ENCODE results near the gene CDK13. TPM values are rescaled to one million over a fixed set of nuclear protein-coding genes. Genes with fewer than 3 reads are reported as not detected.
"Not testable (repeated sequence)": the region's sequence is repeated elsewhere in the genome, so short reads cannot be mapped to it uniquely, and the experiment has no call there.

CDK13 gene
- total and polyA plus RNA-seq, 11 donors, result 12.4 to 32.2 (median 24.1) TPM

DNA sequence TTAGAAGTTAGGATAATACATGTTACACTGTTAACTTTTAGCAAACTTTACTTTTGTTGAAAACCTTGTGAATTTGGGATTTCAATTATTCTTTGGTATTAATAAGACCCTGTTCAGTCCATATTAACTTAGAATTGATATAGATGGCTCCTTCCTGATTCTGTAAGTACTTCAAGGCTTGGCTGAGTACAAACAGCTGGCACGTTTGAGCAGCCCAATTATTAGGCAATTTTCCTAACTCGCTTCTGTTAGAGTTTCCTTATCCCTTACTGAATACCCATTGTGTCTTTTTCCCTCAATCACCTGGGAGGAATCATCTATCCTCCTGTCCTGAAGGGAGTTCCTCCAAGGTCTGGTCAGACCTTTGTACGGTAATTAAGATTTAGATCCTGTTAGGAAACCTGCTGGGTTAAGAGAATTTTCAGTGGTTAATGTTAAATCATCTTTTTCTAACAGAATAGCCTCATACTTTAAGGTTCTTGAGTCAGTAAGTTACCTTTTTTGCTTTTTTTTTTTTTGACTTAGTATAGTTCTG, 195.6 kb downstream of the CDK13 start:
- DNase-seq, result not testable (repeated sequence)

DNA sequence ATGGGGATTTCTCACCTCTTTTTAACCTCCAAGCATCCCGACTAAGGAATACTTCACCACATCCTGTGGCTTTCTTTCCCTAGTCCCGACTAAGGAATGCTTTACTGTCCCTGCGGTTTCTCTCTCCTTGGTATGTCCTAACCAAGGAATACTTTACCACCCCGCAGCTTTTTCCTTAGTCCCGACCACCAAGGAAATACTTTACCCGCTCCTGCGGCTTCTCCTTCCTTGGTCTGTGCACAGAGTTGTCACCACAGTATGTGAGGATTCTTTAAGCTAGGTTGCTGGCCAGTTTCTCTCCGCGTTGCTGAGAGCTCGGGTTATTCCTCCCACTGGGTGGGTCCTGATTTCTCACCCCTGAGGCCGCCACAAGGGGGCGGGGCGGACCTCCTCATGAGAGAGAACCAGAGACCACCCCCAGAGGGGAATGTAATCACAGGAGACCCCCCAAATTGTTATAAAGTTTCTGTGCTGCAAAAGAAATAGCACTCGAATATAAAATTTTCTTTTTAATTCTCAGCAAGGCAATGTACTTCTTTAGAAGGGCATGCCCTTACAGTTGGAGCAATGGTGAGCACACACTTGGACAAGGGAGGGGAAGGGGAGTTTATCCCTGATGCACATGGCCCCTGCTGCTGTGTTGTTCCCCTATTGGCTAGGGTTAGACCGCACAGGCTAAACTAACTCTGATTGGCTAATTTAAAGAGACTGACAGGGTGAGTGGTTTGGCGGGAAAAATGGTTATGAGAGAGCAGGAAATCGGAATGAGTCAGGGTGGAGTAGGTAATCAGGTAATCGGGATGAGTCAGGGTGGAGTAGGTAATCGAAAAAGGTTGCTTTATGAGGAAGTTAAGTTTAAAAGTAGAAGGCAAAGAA, 197.6 kb downstream of the CDK13 start:
- H3K4me1 ChIP-seq, result no peaks in the 10 kb centered on the region
- 84 to 91% (median 87%) methylated on average over 19 of the region's 19 CpGs for WGBS, 4 donors
- ATAC-seq (no peak), DNase-seq (no peak)
- H3K36me3 ChIP-seq, result no peaks in the 10 kb centered on the region
- H3K4me3 ChIP-seq, result no peak overlapping the region
- H3K9me3 ChIP-seq, result no peaks in the 10 kb centered on the region
- TF ChIP-seq, protein P1, sequence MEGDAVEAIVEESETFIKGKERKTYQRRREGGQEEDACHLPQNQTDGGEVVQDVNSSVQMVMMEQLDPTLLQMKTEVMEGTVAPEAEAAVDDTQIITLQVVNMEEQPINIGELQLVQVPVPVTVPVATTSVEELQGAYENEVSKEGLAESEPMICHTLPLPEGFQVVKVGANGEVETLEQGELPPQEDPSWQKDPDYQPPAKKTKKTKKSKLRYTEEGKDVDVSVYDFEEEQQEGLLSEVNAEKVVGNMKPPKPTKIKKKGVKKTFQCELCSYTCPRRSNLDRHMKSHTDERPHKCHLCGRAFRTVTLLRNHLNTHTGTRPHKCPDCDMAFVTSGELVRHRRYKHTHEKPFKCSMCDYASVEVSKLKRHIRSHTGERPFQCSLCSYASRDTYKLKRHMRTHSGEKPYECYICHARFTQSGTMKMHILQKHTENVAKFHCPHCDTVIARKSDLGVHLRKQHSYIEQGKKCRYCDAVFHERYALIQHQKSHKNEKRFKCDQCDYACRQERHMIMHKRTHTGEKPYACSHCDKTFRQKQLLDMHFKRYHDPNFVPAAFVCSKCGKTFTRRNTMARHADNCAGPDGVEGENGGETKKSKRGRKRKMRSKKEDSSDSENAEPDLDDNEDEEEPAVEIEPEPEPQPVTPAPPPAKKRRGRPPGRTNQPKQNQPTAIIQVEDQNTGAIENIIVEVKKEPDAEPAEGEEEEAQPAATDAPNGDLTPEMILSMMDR (IDR thresholded peaks at IDR 0.05), result no peak
- no peak for TF ChIP-seq POLR2A (IDR thresholded peaks at IDR 0.05)
- H3K27ac ChIP-seq, result no peak overlapping the region
- intact Hi-C loops (cut with DNase I), result no loop called here
- H3K27me3 ChIP-seq, result no peaks in the 10 kb centered on the region

More for the DNA sequence above, 195.6 kb downstream of the CDK13 start:
- H3K9me3 ChIP-seq; ATAC-seq; H3K27ac ChIP-seq; H3K4me3 ChIP-seq; intact Hi-C loops (cut with DNase I); H3K4me1 ChIP-seq; H3K36me3 ChIP-seq; H3K27me3 ChIP-seq: not testable (repeated sequence)
- WGBS, 4 donors, result 82 to 85% (median 84%) methylated on average over 3 of the region's 3 CpGs

DNA sequence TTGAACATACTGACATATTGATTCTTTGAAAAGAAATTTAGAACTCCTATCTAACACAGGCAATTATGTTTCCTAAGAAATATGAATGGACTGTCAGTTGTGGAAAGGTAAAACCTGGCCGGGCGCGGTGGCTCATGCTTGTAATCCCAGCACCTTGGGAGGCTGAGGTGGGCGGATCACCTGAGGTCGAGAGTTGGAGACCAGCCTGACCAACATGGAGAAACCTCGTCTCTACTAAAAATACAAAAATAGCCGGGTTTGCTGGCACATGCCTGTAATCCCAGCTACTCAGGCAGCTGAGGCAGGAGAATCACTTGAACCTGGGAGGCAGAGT, 198.2 kb downstream of the CDK13 start:
- DNase-seq; H3K4me1 ChIP-seq; H3K36me3 ChIP-seq; H3K27ac ChIP-seq; H3K4me3 ChIP-seq; H3K27me3 ChIP-seq; H3K9me3 ChIP-seq; ATAC-seq; intact Hi-C loops (cut with DNase I): not testable (repeated sequence)
- 89 to 94% (median 92%) methylated on average over 7 of the region's 7 CpGs for WGBS, 4 donors

DNA sequence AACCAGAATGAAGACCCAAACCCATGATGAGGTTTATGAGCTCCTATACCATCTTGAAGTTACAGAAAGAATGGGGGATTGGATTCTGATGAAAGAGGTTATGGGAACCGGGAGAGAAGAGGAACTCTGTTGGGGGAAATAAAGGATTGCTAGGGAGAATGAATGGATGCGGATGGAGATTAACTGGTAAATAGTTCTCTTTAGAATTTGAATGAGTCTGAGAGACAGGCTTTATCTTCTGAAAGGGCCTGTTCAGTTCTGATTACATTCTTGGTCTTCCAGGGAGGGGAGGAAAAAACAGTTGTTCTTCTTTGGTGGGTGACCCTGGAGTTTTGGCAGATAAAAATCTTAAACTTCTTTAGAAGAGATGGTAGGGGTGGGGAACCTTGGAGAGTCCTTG, 198.6 kb downstream of the CDK13 start:
- TF ChIP-seq, protein P1 (IDR thresholded peaks at IDR 0.05), result no peak
- TF ChIP-seq POLR2A (IDR thresholded peaks at IDR 0.05), result no peak
- DNase-seq (no peak), ATAC-seq (no peak)
- Histone ChIP-seq H3K9me3 (no peaks in the 10 kb centered on the region), H3K4me1 (no peaks in the 10 kb centered on the region), H3K4me3 (no peak overlapping the region), H3K27ac (no peak overlapping the region), H3K27me3 (no peaks in the 10 kb centered on the region), H3K36me3 (no peaks in the 10 kb centered on the region)
- intact Hi-C loops (cut with DNase I), result no loop called here
- 85 to 92% (median 86%) methylated on average over 2 of the region's 2 CpGs for WGBS, 4 donors

Other genes with a start within 250 kb of the CDK13 start
- gene MPLKIP, start 184.4 kb downstream of the CDK13 start, total RNA-seq, result 10 to 100 TPM; 12.0 to 19.3 (median 15.6) TPM
- gene MPLKIP, start 184.4 kb downstream of the CDK13 start, polyA plus RNA-seq, result 10 to 100 TPM; 23.8 to 25.6 TPM
- 1 to 10 TPM; 2.9 to 7.6 (median 5.2) TPM for gene SUGCT, start 184.7 kb downstream of the CDK13 start, total RNA-seq
- 1 to 10 TPM; 1.4 to 4.2 TPM for gene SUGCT, start 184.7 kb downstream of the CDK13 start, polyA plus RNA-seq